NB4 (cell line): ENCODE results near the gene C1QTNF12.

Experiments
- DNase-seq: peaks from one replicate; pipeline ENCODE4 v3.0.0; 2010; ENCODE audit warnings: low read depth
- H3K4me3 ChIP-seq: one replicate; pipeline ENCODE4 v1.5.1; 2011; ENCODE audit warnings: mild to moderate bottlenecking, low read depth, low read length, moderate library complexity
- CTCF ChIP-seq: IDR thresholded peaks from one replicate; pipeline ENCODE4 v1.5.1; 2012; ENCODE audit warnings: low read depth, low read length
- MYC ChIP-seq: IDR thresholded peaks from 2 replicates; pipeline ENCODE4 v1.6.1; 2011; ENCODE audit warnings: low read depth, low read length
- POLR2A ChIP-seq: IDR thresholded peaks from 2 replicates; pipeline ENCODE4 v1.6.1; 2011; ENCODE audit warnings: mild to moderate bottlenecking; ENCODE audit not compliant: insufficient read length; ENCODE audit errors: extremely low read depth
- TF ChIP-seq, protein P1 (sequence below): IDR thresholded peaks from 2 replicates; pipeline ENCODE4 v1.6.1; 2011; ENCODE audit warnings: low read depth, low read length

The C1QTNF12 gene

DNA sequence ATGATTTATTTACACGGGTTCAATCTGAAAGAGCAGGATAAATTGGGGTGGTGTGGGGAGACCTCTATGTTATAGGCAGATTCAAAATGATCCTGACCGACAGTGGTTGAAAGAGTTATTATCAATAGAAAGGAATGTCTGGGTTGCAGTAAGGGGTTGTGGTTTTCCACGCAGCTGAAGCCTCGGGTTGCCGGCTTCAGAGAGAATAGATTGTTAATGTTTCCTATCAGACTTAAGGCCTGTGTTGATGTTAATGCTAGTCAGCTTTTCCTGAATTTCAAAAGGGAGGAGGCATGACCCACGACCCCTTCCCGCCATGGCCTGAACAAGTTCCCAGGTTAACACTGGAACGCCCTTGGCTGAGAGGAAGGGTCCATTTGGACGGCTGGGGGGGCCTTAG is 29.3 kb upstream of the C1QTNF12 start:
- TF ChIP-seq CTCF (no peak), POLR2A (no peak), MYC (no peak)
- TF ChIP-seq, protein P1, sequence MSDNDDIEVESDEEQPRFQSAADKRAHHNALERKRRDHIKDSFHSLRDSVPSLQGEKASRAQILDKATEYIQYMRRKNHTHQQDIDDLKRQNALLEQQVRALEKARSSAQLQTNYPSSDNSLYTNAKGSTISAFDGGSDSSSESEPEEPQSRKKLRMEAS = no peak
- DNase-seq = no peak
- H3K4me3 ChIP-seq = no peak overlapping the region

DNA sequence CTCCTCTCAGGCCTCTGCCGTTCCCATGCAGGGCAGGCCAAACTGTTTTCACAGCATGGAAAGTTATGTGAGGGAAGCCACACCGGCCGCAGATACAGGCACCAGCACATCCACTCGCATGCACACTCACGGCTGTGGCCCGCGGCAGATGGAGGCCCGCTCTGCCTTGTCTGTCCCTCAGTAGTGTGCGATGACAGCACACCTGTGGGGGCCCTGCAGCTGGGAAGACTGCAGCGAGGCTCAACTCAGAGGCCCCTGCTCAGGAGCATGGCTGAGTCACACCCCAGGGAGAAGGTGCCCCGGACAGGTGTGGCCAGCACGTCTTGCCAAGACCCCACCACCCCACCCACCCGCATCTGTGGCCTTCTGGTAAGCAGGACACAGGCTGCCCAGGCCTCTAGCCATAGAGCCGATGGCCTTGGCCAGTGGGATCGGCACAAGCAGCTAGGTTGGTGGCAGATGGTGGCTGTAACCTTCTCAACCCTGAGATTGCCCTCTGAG is 28.5 kb upstream of the C1QTNF12 start:
- TF ChIP-seq CTCF (no peak), MYC (no peak)
- TF ChIP-seq, protein P1 = no peak
- DNase-seq = no peak
- H3K4me3 ChIP-seq = no peak overlapping the region

DNA sequence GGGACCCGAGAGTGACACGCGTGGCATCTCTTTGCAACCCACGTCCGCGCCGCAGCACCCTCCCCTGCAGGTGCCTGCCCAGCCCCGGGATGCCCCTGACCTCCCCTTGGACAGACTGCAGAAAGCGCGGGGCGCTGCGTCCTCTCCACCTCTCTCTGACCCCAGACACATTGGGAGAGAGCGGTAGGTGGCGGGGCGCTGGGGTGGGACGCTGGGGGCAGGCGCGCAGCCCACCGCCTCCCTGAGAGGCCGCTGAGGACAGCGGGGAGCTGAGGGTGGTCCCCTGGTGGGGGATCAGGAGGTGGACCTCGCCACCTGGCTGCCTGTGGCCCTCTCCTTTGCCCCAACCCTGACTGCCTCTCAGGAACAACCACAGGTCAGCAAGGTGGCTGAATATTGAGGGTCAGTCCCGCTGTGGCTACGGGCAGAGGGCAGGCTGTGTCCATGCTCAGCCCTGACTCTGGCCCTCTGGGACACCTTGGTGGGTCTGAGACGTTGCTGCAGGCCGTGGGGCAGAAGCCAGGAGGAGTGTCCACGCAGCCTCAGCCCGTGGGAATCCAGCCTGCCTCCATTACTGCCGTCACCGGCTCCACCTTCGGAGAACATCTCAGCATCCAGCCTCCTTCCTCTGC is 27.9 kb upstream of the C1QTNF12 start:
- TF ChIP-seq, protein P1 = no peak
- TF ChIP-seq MYC (no peak), POLR2A (no peak), CTCF (no peak)
- no peak for DNase-seq
- H3K4me3 ChIP-seq = peak overlapping the region; percentile 53

DNA sequence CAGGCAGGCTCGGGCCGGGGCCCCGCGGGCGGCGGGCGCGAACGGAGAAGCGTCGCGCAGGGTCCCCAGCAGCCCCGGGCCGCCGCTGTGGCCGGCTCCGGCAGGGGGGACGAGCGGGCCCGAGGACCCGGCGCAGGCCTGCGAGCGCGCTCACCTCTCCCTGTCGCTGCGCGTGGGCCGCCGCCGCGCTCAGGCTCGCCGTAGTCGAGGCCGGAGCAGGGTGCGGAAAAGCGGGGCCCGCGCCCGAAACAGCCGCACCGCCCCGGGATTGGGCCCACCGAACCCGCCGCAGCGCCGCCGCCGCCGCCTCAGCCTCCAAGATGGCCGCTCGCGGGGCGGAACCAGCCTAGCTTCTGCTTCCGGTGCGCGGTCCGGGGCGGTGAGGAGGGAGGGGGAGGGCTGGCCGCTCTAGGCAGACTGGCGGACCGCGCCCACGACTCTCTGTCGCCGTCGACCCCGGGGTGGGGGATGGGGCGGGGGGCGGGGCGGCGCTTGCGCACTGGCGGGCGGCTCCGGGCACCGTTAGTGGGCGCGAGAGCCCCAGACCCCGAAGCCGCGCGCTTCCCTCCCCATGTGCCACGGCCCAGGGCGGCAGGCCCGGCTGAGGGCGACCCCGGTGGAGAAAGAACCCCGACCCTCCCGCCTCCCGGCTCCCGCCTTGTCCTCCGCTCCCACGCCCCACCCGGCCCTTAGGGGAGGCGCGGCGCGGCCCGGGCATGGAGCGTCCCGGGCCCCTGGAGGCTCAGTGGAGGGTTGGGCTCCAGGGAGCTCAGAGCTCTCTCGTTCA is 27.2 kb upstream of the C1QTNF12 start, which contains the start of gene UBE2J2:
UBE2J2 (minus strand) TSS at position 343 of the 787 bp plus-strand sequence. CDS start 5,862 bp downstream, outside the sequence.
- TF ChIP-seq CTCF = no peak
- TF ChIP-seq, protein P1 = peak; percentile 31; the same call in 1 of the 2 replicates
- peak; percentile 84 for TF ChIP-seq POLR2A
- TF ChIP-seq MYC = peak; percentile 47; the same call in 1 of the 2 replicates
- DNase-seq = peak; percentile 93
- H3K4me3 ChIP-seq = peak within 1 kb of the TSS; percentile 79

DNA sequence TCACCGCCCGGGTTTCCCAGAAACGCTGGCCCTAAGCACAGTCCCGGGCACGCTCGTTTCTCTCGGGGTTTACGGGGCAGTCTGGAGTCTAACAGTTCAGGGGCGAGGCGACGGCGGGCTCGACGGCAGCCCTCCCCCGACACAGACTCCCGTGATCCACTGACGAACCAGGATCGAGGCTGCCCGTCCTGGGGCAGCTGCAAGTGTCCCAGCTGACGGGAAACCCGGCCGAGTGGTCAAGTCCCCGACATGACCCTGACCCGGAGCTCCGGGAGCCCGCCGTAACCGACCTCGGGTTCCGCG is 26.6 kb upstream of the C1QTNF12 start:
- DNase-seq = no peak
- no peak for TF ChIP-seq POLR2A
- no peak for TF ChIP-seq MYC
- TF ChIP-seq, protein P1 = no peak
- TF ChIP-seq CTCF = no peak
- peak overlapping the region; percentile 79 for H3K4me3 ChIP-seq
